Tibial nerve (tissue), 4 donors: ENCODE data around the gene NSMCE3. TPM values are rescaled to one million over a fixed set of nuclear protein-coding genes. Genes with fewer than 3 reads are reported as not detected.

Experiments
- DNase-seq, 2 donors: peaks; one replicate each; pipeline ENCODE4 v3.0.0-alpha.2; 2019; ENCODE audit warnings: low spot score in 2 of 2
- H3K27ac ChIP-seq, 4 donors: fragments of 200-600 bp; sonication (generic) in 3 of 4; one replicate each; pipeline ENCODE4 v1.5.1; 2017 to 2019; ENCODE audit warnings: mild to moderate bottlenecking in 1 of 4
- H3K27me3 ChIP-seq, 2 donors: fragments of 200-600 bp; sonication (generic) in 1 of 2; one replicate each; pipeline versions ENCODE4 v1.5.1 to v1.6.0; 2017 to 2019
- H3K36me3 ChIP-seq, 3 donors: fragments of 200-600 bp; sonication (generic); one replicate each; pipeline ENCODE4 v1.5.1; 2018 to 2019
- H3K4me1 ChIP-seq, 4 donors: fragments of 200-600 bp; sonication (generic) in 3 of 4; one replicate each; pipeline ENCODE4 v1.5.1; 2017 to 2019
- H3K4me3 ChIP-seq, 4 donors: fragments of 200-600 bp; sonication (generic) in 3 of 4; one replicate each; pipeline ENCODE4 v1.5.1; 2017 to 2019; ENCODE audit warnings: mild to moderate bottlenecking in 1 of 4, moderate library complexity in 1 of 4
- H3K9me3 ChIP-seq, 4 donors: fragments of 200-600 bp; sonication (generic) in 3 of 4; one replicate each; pipeline ENCODE4 v1.5.1; 2017 to 2019
- CTCF ChIP-seq, 5 experiments: fragments of 200-600 bp in 3 of 5; fragments of 450-650 bp in 2 of 5; sonication (generic) in 3 of 5; IDR thresholded peaks; one replicate each; pipeline ENCODE4 v1.5.1; 2016 to 2019; ENCODE audit warnings: antibody characterized with exemption in 5 of 5, mild to moderate bottlenecking in 3 of 5, moderate library complexity in 2 of 5
- EP300 ChIP-seq, 2 donors: sonication (generic); formaldehyde crosslinking; IDR thresholded peaks; one replicate each; pipeline ENCODE4 v1.6.1; 2017; ENCODE audit warnings: antibody characterized with exemption in 2 of 2, mild to moderate bottlenecking in 1 of 2
- POLR2A ChIP-seq, 2 donors: fragments of 450-650 bp; IDR thresholded peaks; one replicate each; pipeline ENCODE4 v1.6.1; 2017; ENCODE audit warnings: antibody characterized with exemption in 2 of 2, mild to moderate bottlenecking in 2 of 2, moderate library complexity in 2 of 2
- WGBS, 2 donors: methylation state at CpG; one replicate each; pipeline ENCODE4 v1.1.5; 2018; 5-methylcytosine and 5-hydroxymethylcytosine counted together
- total RNA-seq, 4 donors: library from RNA; depleted of rRNA; stranded (reverse); fragments of >200 nt; gene quantifications; one replicate each; pipeline ENCODE4 v1.1.0, GENCODE V29; 2016

The NSMCE3 gene
- total RNA-seq, 4 donors from 2014 or later, result 7.5 to 12.8 (median 10.6) TPM

GRCh38 chr15:29278436-29279105 is 8.9 kb upstream of the NSMCE3 start:
- no peaks in the 10 kb centered on the region for H3K36me3 ChIP-seq
- H3K9me3 ChIP-seq, result no peaks in the 10 kb centered on the region
- DNase-seq, result no peak
- H3K27ac ChIP-seq, result no peak overlapping the region
- no peak overlapping the region for H3K4me3 ChIP-seq
- H3K4me1 ChIP-seq, result no peaks in the 10 kb centered on the region
- WGBS, 2 donors, result 52 to 57% methylated on average over 3 of the region's 3 CpGs
- TF ChIP-seq EP300 (IDR thresholded peaks at IDR 0.05), result no peak
- no peak for TF ChIP-seq CTCF (IDR thresholded peaks at IDR 0.05)
- TF ChIP-seq POLR2A (IDR thresholded peaks at IDR 0.05), result no peak
- no peaks in the 10 kb centered on the region for H3K27me3 ChIP-seq

GRCh38 chr15:29276366-29276765 is 6.7 kb upstream of the NSMCE3 start:
- H3K27ac ChIP-seq, result no peak overlapping the region
- 85% methylated on average over 2 of the region's 2 CpGs for WGBS, 2 donors
- TF ChIP-seq CTCF (IDR thresholded peaks at IDR 0.05) (no peak), EP300 (IDR thresholded peaks at IDR 0.05) (no peak), POLR2A (IDR thresholded peaks at IDR 0.05) (no peak)

GRCh38 chr15:29275855-29276254 is 6.2 kb upstream of the NSMCE3 start:
- Histone ChIP-seq H3K27me3 (no peaks in the 10 kb centered on the region), H3K4me1 (peaks cover 0 to 5% (median 0%) of the 10 kb centered on the region in 4 donors), H3K27ac (no peak overlapping the region), H3K9me3 (no peaks in the 10 kb centered on the region), H3K4me3 (no peak overlapping the region), H3K36me3 (no peaks in the 10 kb centered on the region)
- no peak for DNase-seq
- 85 to 89% methylated on average over 1 of the region's 1 CpG for WGBS, 2 donors
- no peak for TF ChIP-seq POLR2A (IDR thresholded peaks at IDR 0.05)
- TF ChIP-seq CTCF (IDR thresholded peaks at IDR 0.05), result no peak
- TF ChIP-seq EP300 (IDR thresholded peaks at IDR 0.05), result no peak

More at GRCh38 chr15:29276366-29276765, 6.7 kb upstream of the NSMCE3 start:
- DNase-seq, result no peak
- Histone ChIP-seq H3K4me1 (no peaks in the 10 kb centered on the region), H3K4me3 (no peak overlapping the region), H3K36me3 (no peaks in the 10 kb centered on the region), H3K27me3 (no peaks in the 10 kb centered on the region), H3K9me3 (no peaks in the 10 kb centered on the region)

- no peaks in the 10 kb centered on the region for H3K27me3 ChIP-seq
- TF ChIP-seq CTCF (IDR thresholded peaks at IDR 0.05), result no peak
- TF ChIP-seq EP300 (IDR thresholded peaks at IDR 0.05), result no peak
- TF ChIP-seq POLR2A (IDR thresholded peaks at IDR 0.05), result no peak
- WGBS, 2 donors, result 87 to 90% methylated on average over 3 of the region's 3 CpGs
These were observed 5.3 kb upstream of the NSMCE3 start for GRCh38 chr15:29274946-29275345.

GRCh38 chr15:29272219-29272618 is 2.6 kb upstream of the NSMCE3 start:
- Histone ChIP-seq H3K9me3 (no peaks in the 10 kb centered on the region), H3K27me3 (no peaks in the 10 kb centered on the region), H3K4me1 (peaks cover 0 to 27% (median 13%) of the 10 kb centered on the region in 4 donors), H3K36me3 (no peaks in the 10 kb centered on the region), H3K27ac (peak overlapping the region in 1 of 4 donors; percentile 15), H3K4me3 (no peak overlapping the region)
- 95 to 96% methylated on average over 5 of the region's 5 CpGs for WGBS, 2 donors
- no peak for DNase-seq
- TF ChIP-seq CTCF (IDR thresholded peaks at IDR 0.05), result no peak
- TF ChIP-seq EP300 (IDR thresholded peaks at IDR 0.05), result no peak
- TF ChIP-seq POLR2A (IDR thresholded peaks at IDR 0.05), result no peak

More at GRCh38 chr15:29274946-29275345, 5.3 kb upstream of the NSMCE3 start:
- H3K4me1 ChIP-seq, result peaks cover 0 to 12% (median 3%) of the 10 kb centered on the region in 4 donors
- no peak for DNase-seq
- no peak overlapping the region for H3K27ac ChIP-seq
- no peak overlapping the region for H3K4me3 ChIP-seq
- H3K36me3 ChIP-seq, result no peaks in the 10 kb centered on the region
- H3K9me3 ChIP-seq, result no peaks in the 10 kb centered on the region
